ENCODE results near the gene USP8. TPM values are rescaled to one million over a fixed set of nuclear protein-coding genes. Genes with fewer than 3 reads are reported as not detected.
"Not testable (repeated sequence)": the region's sequence is repeated elsewhere in the genome, so short reads cannot be mapped to it uniquely, and the experiment has no call there.

USP8 gene
- total RNA-seq: 100 to 1,000 TPM in 1 of 4 donors, 10 to 100 TPM in 3; 37.6 to 170 (median 85.6) TPM

DNA sequence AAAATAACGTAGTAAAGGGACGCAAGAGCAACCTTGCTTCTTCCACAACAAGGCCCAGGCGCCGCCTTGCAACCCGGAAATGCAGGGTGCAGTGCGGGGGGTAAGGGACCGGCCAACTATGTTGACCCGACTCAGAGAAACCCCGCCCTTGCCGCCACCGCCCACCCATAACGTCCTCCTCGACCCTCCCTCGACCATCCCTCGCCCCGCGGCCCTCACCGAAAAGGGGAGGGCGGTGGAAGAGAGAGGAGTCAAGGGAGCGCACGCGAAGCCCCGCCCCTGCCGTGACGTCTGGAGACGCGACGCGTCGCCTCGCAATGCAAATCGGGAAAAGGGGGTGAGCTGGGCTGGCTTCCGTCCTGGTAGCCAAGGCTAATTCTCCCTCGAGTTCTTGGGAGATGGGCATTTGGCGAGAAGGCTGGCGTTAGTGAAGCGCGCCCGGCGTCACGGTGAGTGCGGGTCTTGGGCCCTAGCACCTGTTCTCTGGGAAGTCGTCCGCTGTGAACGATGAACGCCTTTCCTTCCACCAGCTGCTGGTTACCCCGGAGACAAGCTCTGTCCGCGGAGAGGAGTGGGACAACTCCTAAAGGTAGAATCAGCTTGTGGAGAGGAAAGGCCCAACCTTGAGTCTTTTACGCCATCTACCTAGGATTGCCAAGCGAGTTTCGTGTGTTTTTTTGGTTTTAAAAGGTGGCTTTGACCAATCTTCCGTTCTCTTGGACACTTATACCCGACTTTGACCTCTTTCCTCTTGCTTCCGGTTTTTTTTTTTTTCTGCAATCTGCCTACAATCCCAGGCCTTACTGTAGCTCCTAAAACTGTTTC is at the start of gene USP8:
TSS of gene USP8 (plus strand) at position 340 of the 825 bp plus-strand sequence. CDS start 14,669 bp downstream, outside the sequence.
- no peaks in the 10 kb centered on the region for H3K9me3 ChIP-seq
- H3K4me3 ChIP-seq: peak within 1 kb of the TSS; percentile 69 to 70
- intact Hi-C loops (cut with DNase I; ENCODE audit: low total_unique reads): no loop called here
- peak; percentile 93 to 94 for DNase-seq
- no peaks in the 10 kb centered on the region for H3K27me3 ChIP-seq
- no peaks in the 10 kb centered on the region for H3K4me1 ChIP-seq
- TF ChIP-seq POLR2A (IDR thresholded peaks at IDR 0.05): peak; percentile 71 to 76
- TF ChIP-seq, protein P1, sequence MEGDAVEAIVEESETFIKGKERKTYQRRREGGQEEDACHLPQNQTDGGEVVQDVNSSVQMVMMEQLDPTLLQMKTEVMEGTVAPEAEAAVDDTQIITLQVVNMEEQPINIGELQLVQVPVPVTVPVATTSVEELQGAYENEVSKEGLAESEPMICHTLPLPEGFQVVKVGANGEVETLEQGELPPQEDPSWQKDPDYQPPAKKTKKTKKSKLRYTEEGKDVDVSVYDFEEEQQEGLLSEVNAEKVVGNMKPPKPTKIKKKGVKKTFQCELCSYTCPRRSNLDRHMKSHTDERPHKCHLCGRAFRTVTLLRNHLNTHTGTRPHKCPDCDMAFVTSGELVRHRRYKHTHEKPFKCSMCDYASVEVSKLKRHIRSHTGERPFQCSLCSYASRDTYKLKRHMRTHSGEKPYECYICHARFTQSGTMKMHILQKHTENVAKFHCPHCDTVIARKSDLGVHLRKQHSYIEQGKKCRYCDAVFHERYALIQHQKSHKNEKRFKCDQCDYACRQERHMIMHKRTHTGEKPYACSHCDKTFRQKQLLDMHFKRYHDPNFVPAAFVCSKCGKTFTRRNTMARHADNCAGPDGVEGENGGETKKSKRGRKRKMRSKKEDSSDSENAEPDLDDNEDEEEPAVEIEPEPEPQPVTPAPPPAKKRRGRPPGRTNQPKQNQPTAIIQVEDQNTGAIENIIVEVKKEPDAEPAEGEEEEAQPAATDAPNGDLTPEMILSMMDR (IDR thresholded peaks at IDR 0.05): peak in 1 of 4 experiments; percentile 13
- H3K36me3 ChIP-seq: no peaks in the 10 kb centered on the region
- H3K27ac ChIP-seq: peak within 1 kb of the TSS; percentile 83 to 85

DNA sequence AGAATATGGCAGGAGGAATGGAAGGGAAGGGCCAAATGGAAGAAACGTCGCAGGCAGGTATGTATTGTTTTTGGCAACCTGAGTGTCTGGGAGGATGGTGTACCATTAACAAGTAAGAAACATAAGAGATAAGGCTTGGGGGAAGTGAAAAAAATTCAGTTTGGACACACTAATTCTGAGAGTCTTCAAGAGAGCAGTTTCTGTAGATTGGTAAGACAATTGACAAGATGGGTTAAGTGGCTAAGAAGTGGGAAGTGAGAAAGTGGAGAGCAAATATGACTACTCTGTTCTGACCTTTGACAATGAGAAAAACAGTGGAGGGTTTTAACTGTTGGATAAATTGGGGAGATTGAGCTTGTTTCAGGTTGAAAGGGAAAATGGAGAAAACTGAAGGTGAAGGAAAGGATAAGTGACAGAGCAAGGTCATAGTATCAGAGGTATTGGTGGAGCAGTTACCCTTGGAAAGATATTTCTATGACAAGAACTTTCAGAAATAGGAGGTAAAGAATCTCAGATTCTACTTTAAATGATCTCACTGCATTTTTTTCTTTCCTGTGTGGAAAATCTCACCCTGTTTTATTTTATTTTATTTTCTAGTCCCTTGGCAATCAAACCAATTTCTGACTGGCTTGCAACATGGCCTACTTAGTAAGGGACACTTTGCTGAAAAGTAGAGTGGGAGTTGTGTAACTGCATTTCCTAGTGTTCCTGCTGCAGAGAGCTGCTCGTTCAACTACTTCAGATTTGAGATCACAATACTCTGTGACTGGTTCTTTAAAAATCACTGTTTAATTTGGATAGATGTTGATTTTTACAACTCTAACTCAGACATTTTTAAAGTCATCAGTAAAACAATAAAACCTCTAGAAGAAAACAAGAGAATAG is 46.1 kb upstream of the USP8 start:
- intact Hi-C loops (cut with DNase I; ENCODE audit: low total_unique reads): no loop called here
- Histone ChIP-seq H3K4me1 (no peaks in the 10 kb centered on the region), H3K4me3 (no peak overlapping the region), H3K36me3 (no peaks in the 10 kb centered on the region), H3K27me3 (no peaks in the 10 kb centered on the region), H3K27ac (no peak overlapping the region), H3K9me3 (no peaks in the 10 kb centered on the region)
- DNase-seq: no peak
- no peak for TF ChIP-seq POLR2A (IDR thresholded peaks at IDR 0.05)
- TF ChIP-seq, protein P1 (IDR thresholded peaks at IDR 0.05): no peak

DNA sequence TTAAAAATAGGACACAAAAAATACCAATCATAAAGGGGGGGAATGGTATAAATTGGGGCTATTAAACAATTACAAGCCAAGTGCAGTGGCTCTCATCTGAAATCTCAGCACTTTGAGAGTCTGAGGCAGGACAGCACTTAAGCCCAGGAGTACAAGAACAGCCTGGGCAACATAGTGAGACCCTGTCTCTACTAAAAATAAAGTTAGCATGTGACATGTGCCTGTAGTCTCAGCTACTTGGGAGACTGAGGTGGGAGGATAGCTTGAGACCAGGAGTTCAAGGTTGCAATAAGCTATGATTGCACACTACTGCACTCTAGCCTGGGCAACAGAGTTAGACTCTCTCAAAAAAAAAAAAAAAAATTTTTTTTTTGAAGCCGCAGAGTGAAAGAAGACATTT is 45.4 kb upstream of the USP8 start:
- TF ChIP-seq, protein P1 (IDR thresholded peaks at IDR 0.05): no peak
- TF ChIP-seq POLR2A (IDR thresholded peaks at IDR 0.05): no peak
- no peaks in the 10 kb centered on the region for H3K9me3 ChIP-seq
- H3K4me1 ChIP-seq: no peaks in the 10 kb centered on the region
- intact Hi-C loops (cut with DNase I; ENCODE audit: low total_unique reads): no loop called here
- H3K4me3 ChIP-seq: no peak overlapping the region
- DNase-seq: no peak
- H3K36me3 ChIP-seq: no peaks in the 10 kb centered on the region
- no peaks in the 10 kb centered on the region for H3K27me3 ChIP-seq
- H3K27ac ChIP-seq: no peak overlapping the region

DNA sequence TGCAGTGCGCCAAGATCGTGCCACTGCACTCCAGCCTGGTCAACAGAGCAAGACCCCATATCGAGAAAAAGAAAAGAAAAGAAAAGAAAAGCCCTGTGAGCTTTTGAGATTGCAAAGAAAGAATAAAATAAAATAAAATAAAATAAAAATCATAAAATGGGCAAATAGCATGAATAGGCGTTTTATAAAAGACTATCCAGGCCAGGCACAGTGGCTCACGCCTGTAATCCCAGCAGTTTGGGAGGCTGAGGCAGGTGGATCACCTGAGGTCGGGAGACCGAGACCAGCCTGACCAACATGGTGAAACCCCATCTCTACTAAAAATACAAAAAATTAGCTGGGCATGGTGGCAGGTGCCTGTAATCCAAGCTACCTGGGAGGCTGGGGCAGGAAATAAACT is 44.8 kb upstream of the USP8 start:
- intact Hi-C loops (cut with DNase I; ENCODE audit: low total_unique reads); DNase-seq; H3K9me3 ChIP-seq; H3K27ac ChIP-seq; H3K36me3 ChIP-seq; H3K27me3 ChIP-seq; H3K4me1 ChIP-seq; H3K4me3 ChIP-seq: not testable (repeated sequence)

DNA sequence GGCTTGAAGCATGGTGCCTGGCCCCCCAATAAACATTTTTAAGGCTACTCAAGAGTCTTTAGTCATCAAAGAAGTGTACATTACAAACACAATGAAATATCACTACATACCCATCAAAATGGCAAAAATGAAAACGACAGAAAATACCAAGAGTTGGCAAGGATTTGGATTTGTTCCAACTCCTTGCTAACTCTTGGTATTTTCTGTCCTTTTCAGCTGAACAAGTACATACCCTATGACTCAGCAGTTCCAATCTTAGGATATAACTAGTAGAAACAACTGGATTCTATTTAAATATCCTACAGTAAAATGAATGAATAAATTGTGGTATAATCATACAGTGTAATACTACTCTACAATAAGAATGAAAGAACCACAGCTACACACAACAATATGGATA is 44.1 kb upstream of the USP8 start:
- Histone ChIP-seq H3K27me3 (no peaks in the 10 kb centered on the region), H3K36me3 (no peaks in the 10 kb centered on the region), H3K4me1 (no peaks in the 10 kb centered on the region), H3K27ac (no peak overlapping the region), H3K9me3 (no peaks in the 10 kb centered on the region), H3K4me3 (no peak overlapping the region)
- DNase-seq: no peak
- intact Hi-C loops (cut with DNase I; ENCODE audit: low total_unique reads): no loop called here
- TF ChIP-seq, protein P1 (IDR thresholded peaks at IDR 0.05): no peak
- TF ChIP-seq POLR2A (IDR thresholded peaks at IDR 0.05): no peak
